ENCODE data around the gene LRRN3. TPM values are rescaled to one million over a fixed set of nuclear protein-coding genes. Genes with fewer than 3 reads are reported as not detected.
A peak's percentile ranks its signal among the peaks of the same experiment; 100 is the strongest.

LRRN3 gene
- total RNA-seq, 1 experiment from 2014 or later = not detected

- no peaks in the 10 kb centered on the region for H3K9me2 ChIP-seq (replicated peaks; ENCODE audit: low read length)
- H3K9ac ChIP-seq (ENCODE audit: low read length) = no peak overlapping the region
- CTCF ChIA-PET = no interaction called here
- peak overlapping the region; percentile 17 for H3K4me2 ChIP-seq (ENCODE audit: low read length)
- no TSS peak for BruUV-seq (replicated peaks)
- no peak overlapping the region for H3K27ac ChIP-seq (ENCODE audit: low read length)
- DNase-seq (peak; percentile 58), ATAC-seq (peak; percentile 59)
- POLR2A ChIA-PET (ENCODE audit: unreplicated experiment) = interaction anchor here (0.5 kb wide), 1 partner anchor 87 kb away, joined by 3 read pairs; no protein-coding TSS in a partner anchor
- H2AFZ ChIP-seq (ENCODE audit: low read length) = no peak overlapping the region
- no peaks in the 10 kb centered on the region for H3K27me3 ChIP-seq (ENCODE audit: low read length)
- no peak overlapping the region for H3K4me3 ChIP-seq (ENCODE audit: low read length)
- H3F3A ChIP-seq (ENCODE audit: low read length, unreplicated experiment) = no peaks in the 10 kb centered on the region
- intact Hi-C loops (cut with micrococcal nuclease) = no loop called here
- no peaks in the 10 kb centered on the region for H3K79me2 ChIP-seq (ENCODE audit: low read length)
- no peaks in the 10 kb centered on the region for H4K20me1 ChIP-seq (ENCODE audit: low read length)
- H3K9me3 ChIP-seq (ENCODE audit: low read length) = no peaks in the 10 kb centered on the region
- peaks cover 19% of the 10 kb centered on the region for H3K4me1 ChIP-seq (ENCODE audit: insufficient read depth, low read length)
- no peaks in the 10 kb centered on the region for H3K36me3 ChIP-seq (ENCODE audit: low read depth, low read length)
- TF ChIP-seq CTCF (conservative IDR thresholded peaks at IDR 0.05; ENCODE audit: low read depth, low read length) = no peak
- no peak for TF ChIP-seq EZH2phosphoT487 (IDR thresholded peaks at IDR 0.05; ENCODE audit: borderline replicate concordance, low read length)
- no peak for TF ChIP-seq EZH2 (IDR thresholded peaks at IDR 0.05; ENCODE audit: low read length, unreplicated experiment)
Observed at GRCh38 chr7:111138193-111138569, 47.3 kb downstream of the LRRN3 start.

GRCh38 chr7:111138586-111138985 lies 47.7 kb downstream of the LRRN3 start:
- Histone ChIP-seq H3F3A (ENCODE audit: low read length, unreplicated experiment) (no peaks in the 10 kb centered on the region), H3K4me2 (ENCODE audit: low read length) (peak overlapping the region; percentile 17), H4K20me1 (ENCODE audit: low read length) (no peaks in the 10 kb centered on the region), H3K27ac (ENCODE audit: low read length) (no peak overlapping the region), H3K9ac (ENCODE audit: low read length) (no peak overlapping the region), H3K9me3 (ENCODE audit: low read length) (no peaks in the 10 kb centered on the region), H3K79me2 (ENCODE audit: low read length) (no peaks in the 10 kb centered on the region), H3K4me3 (ENCODE audit: low read length) (no peak overlapping the region), H3K27me3 (ENCODE audit: low read length) (no peaks in the 10 kb centered on the region), H3K36me3 (ENCODE audit: low read depth, low read length) (no peaks in the 10 kb centered on the region), H3K9me2 (replicated peaks; ENCODE audit: low read length) (no peaks in the 10 kb centered on the region), H2AFZ (ENCODE audit: low read length) (no peak overlapping the region), H3K4me1 (ENCODE audit: insufficient read depth, low read length) (peaks cover 16% of the 10 kb centered on the region)
- intact Hi-C loops (cut with micrococcal nuclease) = no loop called here
- DNase-seq (no peak), ATAC-seq (peak; percentile 31)
- BruUV-seq (replicated peaks) = no TSS peak
- TF ChIP-seq EZH2 (IDR thresholded peaks at IDR 0.05; ENCODE audit: low read length, unreplicated experiment) (no peak), CTCF (conservative IDR thresholded peaks at IDR 0.05; ENCODE audit: low read depth, low read length) (no peak), EZH2phosphoT487 (IDR thresholded peaks at IDR 0.05; ENCODE audit: borderline replicate concordance, low read length) (no peak)
- CTCF ChIA-PET = no interaction called here
- POLR2A ChIA-PET (ENCODE audit: unreplicated experiment) = interaction anchor here (0.5 kb wide), 1 partner anchor 87 kb away, joined by 3 read pairs; no protein-coding TSS in a partner anchor

- no peak overlapping the region for H3K9ac ChIP-seq (ENCODE audit: low read length)
- H3K4me3 ChIP-seq (ENCODE audit: low read length) = no peak overlapping the region
- no peak overlapping the region for H2AFZ ChIP-seq (ENCODE audit: low read length)
- no peak overlapping the region for H3K4me2 ChIP-seq (ENCODE audit: low read length)
- TF ChIP-seq EZH2 (IDR thresholded peaks at IDR 0.05; ENCODE audit: low read length, unreplicated experiment) = no peak
- no peak for TF ChIP-seq EZH2phosphoT487 (IDR thresholded peaks at IDR 0.05; ENCODE audit: borderline replicate concordance, low read length)
- TF ChIP-seq CTCF (conservative IDR thresholded peaks at IDR 0.05; ENCODE audit: low read depth, low read length) = no peak
- no peak overlapping the region for H3K27ac ChIP-seq (ENCODE audit: low read length)
- no peaks in the 10 kb centered on the region for H3K9me2 ChIP-seq (replicated peaks; ENCODE audit: low read length)
- peaks cover 16% of the 10 kb centered on the region for H3K4me1 ChIP-seq (ENCODE audit: insufficient read depth, low read length)
- POLR2A ChIA-PET (ENCODE audit: unreplicated experiment) = no interaction called here
- no peaks in the 10 kb centered on the region for H3K36me3 ChIP-seq (ENCODE audit: low read depth, low read length)
- no peaks in the 10 kb centered on the region for H3F3A ChIP-seq (ENCODE audit: low read length, unreplicated experiment)
- CTCF ChIA-PET = no interaction called here
- no peaks in the 10 kb centered on the region for H3K9me3 ChIP-seq (ENCODE audit: low read length)
- H3K27me3 ChIP-seq (ENCODE audit: low read length) = no peaks in the 10 kb centered on the region
- BruUV-seq (replicated peaks) = no TSS peak
- no peaks in the 10 kb centered on the region for H3K79me2 ChIP-seq (ENCODE audit: low read length)
- intact Hi-C loops (cut with micrococcal nuclease) = no loop called here
- no peak for ATAC-seq
- H4K20me1 ChIP-seq (ENCODE audit: low read length) = no peaks in the 10 kb centered on the region
- no peak for DNase-seq
Observed at GRCh38 chr7:111140091-111140865, 49.4 kb downstream of the LRRN3 start.

All from PC-3 (cell line).